DND-41 (cell line): ENCODE data around the gene FOSL1.

Experiments
- EZH2 ChIP-seq: IDR thresholded peaks from 3 replicates; pipeline ENCODE4 v1.6.1; 2012; ENCODE audit warnings: borderline replicate concordance, low read depth, mild to moderate bottlenecking, moderate library complexity, low read length, inconsistent platforms; ENCODE audit not compliant: severe bottlenecking
- TF ChIP-seq, protein P1 (sequence below): IDR thresholded peaks from 2 replicates; pipeline ENCODE4 v1.5.1; 2012; ENCODE audit warnings: borderline replicate concordance, low read length, moderate library complexity, mild to moderate bottlenecking; ENCODE audit not compliant: poor library complexity, severe bottlenecking; ENCODE audit errors: extremely low read depth

DNA sequence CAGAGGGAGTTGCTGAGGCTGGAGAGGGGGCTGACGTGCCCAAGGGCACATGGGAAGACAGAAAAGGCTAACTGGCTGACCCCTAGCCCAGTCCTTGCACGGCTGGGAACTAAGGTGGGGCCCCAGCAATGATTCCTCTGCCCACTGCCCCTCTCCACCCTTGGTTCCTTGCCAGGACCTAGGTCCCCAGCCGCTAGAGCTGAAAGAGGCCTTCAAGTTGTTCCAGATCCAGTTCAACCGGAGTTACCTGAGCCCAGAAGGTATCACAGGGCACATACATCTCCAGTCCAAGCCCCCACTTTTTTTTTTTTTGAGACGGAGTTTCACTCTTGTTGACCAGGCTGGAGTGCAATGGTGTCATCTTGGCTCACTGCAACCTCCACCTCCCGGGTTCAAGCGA, 20.2 kb downstream of the FOSL1 start:
- TF ChIP-seq, protein P1, sequence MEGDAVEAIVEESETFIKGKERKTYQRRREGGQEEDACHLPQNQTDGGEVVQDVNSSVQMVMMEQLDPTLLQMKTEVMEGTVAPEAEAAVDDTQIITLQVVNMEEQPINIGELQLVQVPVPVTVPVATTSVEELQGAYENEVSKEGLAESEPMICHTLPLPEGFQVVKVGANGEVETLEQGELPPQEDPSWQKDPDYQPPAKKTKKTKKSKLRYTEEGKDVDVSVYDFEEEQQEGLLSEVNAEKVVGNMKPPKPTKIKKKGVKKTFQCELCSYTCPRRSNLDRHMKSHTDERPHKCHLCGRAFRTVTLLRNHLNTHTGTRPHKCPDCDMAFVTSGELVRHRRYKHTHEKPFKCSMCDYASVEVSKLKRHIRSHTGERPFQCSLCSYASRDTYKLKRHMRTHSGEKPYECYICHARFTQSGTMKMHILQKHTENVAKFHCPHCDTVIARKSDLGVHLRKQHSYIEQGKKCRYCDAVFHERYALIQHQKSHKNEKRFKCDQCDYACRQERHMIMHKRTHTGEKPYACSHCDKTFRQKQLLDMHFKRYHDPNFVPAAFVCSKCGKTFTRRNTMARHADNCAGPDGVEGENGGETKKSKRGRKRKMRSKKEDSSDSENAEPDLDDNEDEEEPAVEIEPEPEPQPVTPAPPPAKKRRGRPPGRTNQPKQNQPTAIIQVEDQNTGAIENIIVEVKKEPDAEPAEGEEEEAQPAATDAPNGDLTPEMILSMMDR: no peak
- TF ChIP-seq EZH2: no peak
